Measurements from ENCODE around the gene CRB2. TPM values are rescaled to one million over a fixed set of nuclear protein-coding genes. Genes with fewer than 3 reads are reported as not detected.

Gene CRB2
- total and polyA plus RNA-seq, 2 donors (not counting 3 experiments of a cell fraction or from before 2014, with no cell fraction given): not detected

GRCh38 chr9:123416176-123416575 lies 60.2 kb downstream of the CRB2 start:
- FAIRE-seq: no peak
- no peak for DNase-seq (ENCODE audit: low read depth, low spot score)
- H3K79me2 ChIP-seq (ENCODE audit: control insufficient read depth, insufficient read depth, low read length): no peaks in the 10 kb centered on the region

More at GRCh38 chr9:123416176-123416575, 60.2 kb downstream of the CRB2 start:
- H3K27me3 ChIP-seq (ENCODE audit: control insufficient read depth in 2 of 2, insufficient read depth in 2 of 2, low read length in 2 of 2): no peaks in the 10 kb centered on the region
- no peaks in the 10 kb centered on the region for H3K9me1 ChIP-seq (replicated peaks; ENCODE audit: control insufficient read depth, extremely low read depth, insufficient read depth, low read length)
- no peak for TF ChIP-seq MYC (IDR thresholded peaks at IDR 0.05; ENCODE audit: low read depth, low read length)
- TF ChIP-seq EZH2 (IDR thresholded peaks at IDR 0.05; ENCODE audit: borderline replicate concordance, low read depth, low read length, severe bottlenecking): no peak
- no peak for TF ChIP-seq FOS (IDR thresholded peaks at IDR 0.05; ENCODE audit: borderline replicate concordance, insufficient read depth, low read length)
- TF ChIP-seq GATA2 (IDR thresholded peaks at IDR 0.05; ENCODE audit: insufficient read depth, insufficient read length, low read depth, low read length): no peak
- no peak for TF ChIP-seq JUN (IDR thresholded peaks at IDR 0.05; ENCODE audit: borderline replicate concordance, insufficient read depth, insufficient read length, low read depth)
- TF ChIP-seq POLR2AphosphoS5 (IDR thresholded peaks at IDR 0.05; ENCODE audit: insufficient read depth, low read depth, low read length): no peak
- no peak for TF ChIP-seq CTCF (IDR thresholded peaks at IDR 0.05; ENCODE audit: extremely low read depth in 1 of 2, insufficient read depth in 1 of 2, low read depth in 1 of 2, low read length in 2 of 2)
- TF ChIP-seq MAX (IDR thresholded peaks at IDR 0.05; ENCODE audit: insufficient read depth, insufficient read length): no peak
- TF ChIP-seq POLR2A (IDR thresholded peaks at IDR 0.05; ENCODE audit: low read depth, low read length): no peak
- H3K4me1 ChIP-seq (ENCODE audit: control insufficient read depth, extremely low read depth, insufficient read depth, low read length): no peaks in the 10 kb centered on the region
- intact Hi-C loops (cut with micrococcal nuclease) (no loop called here), dilution Hi-C loops (cut with MboI; ENCODE audit: extremely low pct_ligation_motif_present, low sequenced_read_pairs) (no loop called here)
- no peaks in the 10 kb centered on the region for H3K9me3 ChIP-seq (replicated peaks; ENCODE audit: control insufficient read depth, insufficient read depth, low read length)
- no peaks in the 10 kb centered on the region for H3K36me3 ChIP-seq (ENCODE audit: control insufficient read depth in 2 of 2, extremely low read depth in 1 of 2, insufficient read depth in 2 of 2, low read length in 2 of 2)
- H3K4me3 ChIP-seq (replicated peaks in 1 of 3; ENCODE audit: insufficient read depth in 1 of 3, low read depth in 1 of 3, low read length in 3 of 3): no peak overlapping the region
- no peak overlapping the region for H3K27ac ChIP-seq (ENCODE audit: insufficient read depth, low read depth, low read length)
- H2AFZ ChIP-seq (ENCODE audit: low read depth, low read length): no peak overlapping the region
- ChIA-PET POLR2A (interaction anchor here (0.6 kb wide), 1 partner anchor 49 kb away, joined by 4 read pairs; no protein-coding TSS in a partner anchor), CTCF (interaction anchor here (1.0 to 1.2 kb wide), 2 partner anchors 14 to 21 kb away, joined by 3 to 4 read pairs; no protein-coding TSS in a partner anchor)
- no TSS peak for BruUV-seq (replicated peaks)
- no peaks in the 10 kb centered on the region for H4K20me1 ChIP-seq (replicated peaks; ENCODE audit: control insufficient read depth, extremely low read depth, insufficient read depth, low read length)
- no peak overlapping the region for H3K4me2 ChIP-seq (ENCODE audit: insufficient read depth, low read length)
- no peak overlapping the region for H3K9ac ChIP-seq (replicated peaks; ENCODE audit: extremely low read depth, insufficient read depth, low read length)
